PFSK-1 (cell line): ENCODE data around the gene SMIM31.

Source experiments
- POLR2AphosphoS5 ChIP-seq: IDR thresholded peaks from 2 replicates; pipeline ENCODE4 v1.6.1; 2012; ENCODE audit warnings: low read depth, mild to moderate bottlenecking, control low read depth, low read length, moderate library complexity
- REST ChIP-seq, 2 experiments: IDR thresholded peaks; 2 replicates each; pipeline versions ENCODE4 v1.6.1 to v1.8.0; 2011 to 2012; ENCODE audit warnings: low read depth in 2 of 2, low read length in 2 of 2, control low read depth in 1 of 2, inconsistent platforms in 1 of 2, mild to moderate bottlenecking in 1 of 2, moderate library complexity in 1 of 2; ENCODE audit not compliant: insufficient read depth in 1 of 2
- SIN3A ChIP-seq: IDR thresholded peaks from 2 replicates; pipeline ENCODE4 v1.6.1; 2012; ENCODE audit warnings: mild to moderate bottlenecking, low read length, moderate library complexity, borderline replicate concordance; ENCODE audit not compliant: insufficient read depth
- TAF1 ChIP-seq: IDR thresholded peaks from 2 replicates; pipeline ENCODE4 v1.6.1; 2012; ENCODE audit warnings: low read length, control low read depth, borderline replicate concordance; ENCODE audit not compliant: insufficient read depth

- TF ChIP-seq TAF1 (no peak), SIN3A (no peak), POLR2AphosphoS5 (no peak), REST (IDR thresholded peaks at IDR 0.05; ENCODE audit: insufficient read depth in 1 of 2, low read depth in 2 of 2, low read length in 2 of 2) (no peak)
Observed at GRCh38 chr4:164716901-164717300, 37.0 kb upstream of the SMIM31 start.
